VCaP (cell line): ENCODE results near the gene MCCD1.

Experiments
- H3K27ac ChIP-seq: fragments of 450-650 bp; 2 replicates; pipeline ENCODE4 v1.5.1; 2017
- CTCF ChIP-seq: fragments of 450-650 bp; conservative IDR thresholded peaks from 2 replicates; pipeline ENCODE4 v1.5.1; 2017; ENCODE audit warnings: mild to moderate bottlenecking, moderate library complexity

Gene MCCD1

GRCh38 chr6:31572041-31572911 is 43.5 kb downstream of the MCCD1 start, which contains the start of gene LTA:
Gene LTA, plus strand, starts transcription at chr6:31572289. Its CDS starts 454 bp downstream, at chr6:31572743.
- H3K27ac ChIP-seq: no peak within 1 kb of the TSS
- TF ChIP-seq CTCF: no peak

GRCh38 chr6:31573239-31574105 is 44.7 kb downstream of the MCCD1 start:
- no peak overlapping the region for H3K27ac ChIP-seq
- no peak for TF ChIP-seq CTCF

GRCh38 chr6:31574106-31575061 is 45.6 kb downstream of the MCCD1 start:
- no peak for TF ChIP-seq CTCF
- no peak overlapping the region for H3K27ac ChIP-seq

- H3K27ac ChIP-seq: no peak within 1 kb of the TSS
- no peak for TF ChIP-seq CTCF
These were observed 46.7 kb downstream of the MCCD1 start, which contains the start of gene TNF for GRCh38 chr6:31575335-31575901. Gene TNF, plus strand, starts transcription at chr6:31575565. Its CDS starts 177 bp downstream, at chr6:31575742.

- no peak for TF ChIP-seq CTCF
- H3K27ac ChIP-seq: no peak overlapping the region
These were observed 47.4 kb downstream of the MCCD1 start for GRCh38 chr6:31575952-31576685.

GRCh38 chr6:31576897-31577578 is 48.3 kb downstream of the MCCD1 start:
- no peak overlapping the region for H3K27ac ChIP-seq
- no peak for TF ChIP-seq CTCF
